Measurements from ENCODE around the gene HBP1.
"Not testable (repeated sequence)": the region's sequence is repeated elsewhere in the genome, so short reads cannot be mapped to it uniquely, and the experiment has no call there.

Gene HBP1

DNA sequence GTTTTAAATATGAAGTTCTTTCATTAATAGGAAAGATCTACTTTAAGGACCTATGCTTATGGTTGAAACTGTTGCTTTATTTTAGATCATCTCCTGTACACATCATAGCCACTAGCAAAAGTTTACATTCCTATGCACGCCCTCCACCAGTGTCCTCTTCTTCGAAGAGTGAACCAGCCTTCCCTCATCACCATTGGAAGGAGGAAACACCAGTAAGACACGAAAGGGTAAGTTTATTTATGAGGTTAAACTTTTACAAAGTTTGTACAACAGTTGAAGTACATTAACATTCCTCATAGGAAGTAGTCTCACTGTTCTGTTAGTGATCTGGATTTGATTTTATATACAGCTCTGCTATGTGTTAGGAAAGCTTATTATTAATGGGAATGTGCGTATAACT is 16.9 kb downstream of the HBP1 start:
- no peak for DNase-seq (ENCODE audit: low read depth)

GRCh38 chr7:107186240-107186639 is 17.4 kb downstream of the HBP1 start:
- no peak for DNase-seq (ENCODE audit: low read depth)

DNA sequence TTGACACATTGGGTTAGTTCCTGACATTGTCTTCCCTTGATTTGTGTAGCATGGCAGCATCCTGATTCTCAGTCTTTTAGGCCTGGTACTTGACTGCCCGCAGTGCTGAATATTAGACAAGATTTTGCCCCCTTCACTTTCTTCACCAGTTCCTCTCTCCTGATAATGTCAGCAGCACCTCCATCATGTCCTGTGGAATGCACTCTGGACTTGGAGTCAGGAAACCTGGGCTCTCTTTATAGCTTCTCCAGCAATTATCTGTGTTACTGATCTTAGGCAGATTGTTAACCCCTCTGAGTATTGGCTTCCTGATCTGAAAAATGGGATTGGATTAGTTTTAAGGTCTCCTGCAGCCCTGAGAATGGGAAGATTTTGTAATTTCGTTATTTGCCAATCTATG is 19.0 kb downstream of the HBP1 start:
- no peak for DNase-seq (ENCODE audit: low read depth)

DNA sequence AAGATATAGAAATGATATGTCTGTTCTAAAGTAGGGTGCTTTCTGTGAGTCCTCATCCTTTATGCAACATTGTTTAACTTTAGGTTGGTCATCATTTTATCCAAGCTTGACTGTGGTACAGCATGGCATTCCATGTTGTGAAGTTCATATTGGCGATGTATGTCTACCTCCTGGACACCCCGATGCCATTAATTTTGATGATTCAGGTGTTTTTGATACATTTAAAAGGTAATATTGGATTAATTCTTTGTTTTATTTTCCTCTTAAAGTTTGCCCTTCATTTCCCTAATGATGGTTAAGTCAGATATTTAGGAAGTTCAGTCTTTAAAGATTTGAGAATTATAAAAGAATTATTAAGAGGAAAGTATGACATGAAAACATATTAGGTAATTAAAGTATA is 21.3 kb downstream of the HBP1 start:
- DNase-seq (ENCODE audit: low read depth), result no peak

DNA sequence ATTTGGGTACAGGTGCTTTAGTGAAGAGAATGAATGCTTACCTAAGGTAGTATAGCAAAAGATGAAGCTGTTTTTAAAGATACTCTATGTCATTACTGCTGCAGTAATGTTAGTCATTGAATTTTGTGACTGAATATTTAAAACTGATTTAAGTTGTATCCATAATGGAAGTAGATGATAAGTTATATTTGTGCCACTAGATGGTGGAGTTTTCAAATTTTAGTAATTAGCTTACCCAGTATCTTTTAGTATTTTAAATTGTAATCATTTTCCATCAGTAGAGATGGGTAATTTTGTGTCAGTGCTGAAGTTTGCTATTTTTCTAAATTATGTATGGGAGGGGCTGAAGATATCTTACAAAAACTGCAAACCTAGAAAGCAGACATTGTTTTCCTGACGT is 25.2 kb downstream of the HBP1 start:
- DNase-seq (ENCODE audit: low read depth), result no peak

DNA sequence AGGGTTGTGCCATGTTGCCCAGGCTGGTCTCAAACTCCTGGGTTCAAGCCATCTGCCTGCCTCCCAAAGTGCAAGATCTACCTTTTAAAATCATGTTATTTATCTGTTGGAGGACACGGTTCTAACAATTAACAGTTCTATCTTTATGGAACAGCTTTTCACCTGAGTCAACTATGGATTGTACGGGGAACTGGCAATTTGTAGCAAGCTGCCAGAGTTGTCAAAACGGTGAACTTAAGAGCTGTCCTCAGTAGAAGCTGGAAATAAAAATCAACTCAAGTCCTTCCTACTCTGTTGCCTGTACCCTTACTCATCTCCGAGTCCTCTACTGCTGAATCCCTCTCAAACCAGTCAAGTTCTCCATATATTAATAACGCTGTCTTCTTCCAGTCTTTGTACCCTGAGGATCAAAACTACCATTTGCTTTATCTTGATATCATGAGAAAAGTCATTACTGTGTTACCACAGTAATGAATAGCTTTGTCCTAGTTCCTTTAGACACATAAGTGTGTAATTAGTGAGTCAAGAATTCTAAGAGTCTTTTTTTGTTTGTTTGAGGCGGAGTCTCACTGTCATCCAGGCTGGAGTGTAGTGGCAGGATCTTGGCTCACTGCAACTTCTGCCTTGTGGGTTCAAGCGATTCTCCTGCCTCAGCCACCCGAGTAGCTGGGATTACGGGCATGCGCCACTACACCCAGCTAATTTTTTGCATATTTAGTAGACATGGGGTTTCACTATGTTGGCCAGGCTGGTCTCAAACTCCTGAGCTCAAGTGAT is 28.2 kb downstream of the HBP1 start:
- DNase-seq (ENCODE audit: low read depth), result no peak

- DNase-seq (ENCODE audit: low read depth), result no peak
Observed at GRCh38 chr7:107201795-107202450, 33.1 kb downstream of the HBP1 start.

- DNase-seq (ENCODE audit: low read depth), result no peak
Observed at GRCh38 chr7:107203607-107204006, 34.8 kb downstream of the HBP1 start.

GRCh38 chr7:107206136-107206535 is 37.3 kb downstream of the HBP1 start:
- DNase-seq (ENCODE audit: low read depth), result no peak

DNA sequence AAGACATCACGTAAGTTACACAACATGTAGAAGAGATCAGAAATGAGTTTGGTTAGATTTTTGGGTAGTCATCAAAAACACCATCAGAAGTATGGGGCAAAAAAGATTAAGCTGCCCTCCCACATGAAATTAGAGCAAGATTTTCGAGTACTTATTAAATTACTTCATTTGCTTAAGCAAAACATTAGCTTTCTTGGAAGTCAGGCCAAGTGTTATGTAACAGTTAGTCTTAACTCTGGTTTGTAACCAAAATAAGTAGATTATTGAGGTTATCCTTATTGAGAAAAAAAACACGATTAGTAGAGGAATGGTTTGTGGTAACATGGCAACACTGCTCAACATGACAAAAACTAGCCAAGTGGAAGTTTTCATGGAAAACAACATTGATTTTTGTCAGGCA is 37.9 kb downstream of the HBP1 start:
- DNase-seq (ENCODE audit: low read depth), result no peak

DNA sequence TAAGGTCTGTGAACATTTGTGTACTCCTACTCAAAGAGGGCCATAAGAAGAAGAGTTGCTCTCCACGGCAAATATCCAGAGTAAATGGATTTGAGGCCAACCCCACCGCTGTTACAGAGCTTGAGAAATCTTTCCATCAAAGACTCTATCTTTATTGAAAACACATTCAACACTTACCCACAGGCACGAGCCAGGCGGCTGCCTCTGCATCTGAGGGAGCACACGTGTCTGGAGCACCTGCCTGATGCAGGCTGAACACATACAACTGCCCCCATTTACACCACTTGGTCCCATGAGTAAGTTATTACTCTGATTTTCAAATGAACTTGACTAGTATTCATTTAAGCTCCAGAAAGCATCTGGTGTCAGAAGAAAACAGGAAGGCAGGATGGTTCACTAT is 38.7 kb downstream of the HBP1 start:
- DNase-seq (ENCODE audit: low read depth), result no peak

DNA sequence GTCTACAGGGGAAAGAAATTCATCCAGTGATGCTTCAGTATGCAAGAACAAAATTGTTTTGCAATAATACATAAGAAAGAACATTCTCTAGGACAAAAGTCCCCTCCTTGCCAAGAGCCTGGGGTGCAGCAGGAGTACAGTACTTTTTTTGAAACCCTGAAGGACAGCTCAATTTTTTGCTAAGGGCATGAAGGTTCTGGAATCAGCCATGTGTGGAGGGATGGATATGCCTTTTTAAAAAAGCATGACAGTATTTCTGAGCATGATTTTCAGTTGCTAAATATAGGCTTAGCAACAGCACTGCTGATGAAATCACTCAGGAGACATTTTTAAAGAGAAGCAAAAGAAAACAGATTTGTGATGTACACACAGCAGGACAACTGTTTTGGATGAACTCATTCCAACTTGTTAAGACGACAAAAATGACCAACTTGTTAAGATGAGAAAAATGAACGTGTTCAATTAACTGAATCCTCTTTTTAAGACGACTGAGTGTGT is 39.3 kb downstream of the HBP1 start:
- DNase-seq (ENCODE audit: low read depth), result no peak

DNA sequence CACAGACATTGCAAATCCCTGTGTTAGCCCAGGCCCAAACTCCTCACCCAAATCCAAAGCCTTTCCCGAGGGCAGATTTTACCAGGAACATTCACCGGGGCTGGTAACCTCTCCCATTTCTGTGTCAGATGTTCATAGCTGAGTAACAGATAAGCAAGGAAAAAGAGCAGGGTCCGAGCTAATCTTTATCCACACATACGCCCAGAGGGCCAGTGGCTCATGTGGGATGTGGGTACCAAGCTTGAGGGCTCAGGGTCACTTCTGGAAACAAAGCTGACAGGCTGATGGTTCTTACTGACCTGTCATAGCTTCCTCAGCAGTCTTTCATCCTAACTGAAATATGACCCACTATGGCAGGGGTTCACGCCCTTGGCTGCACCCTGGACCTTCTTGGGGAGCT is 39.8 kb downstream of the HBP1 start:
- no peak for DNase-seq (ENCODE audit: low read depth)

GRCh38 chr7:107209565-107209964 is 40.8 kb downstream of the HBP1 start:
- DNase-seq (ENCODE audit: low read depth), result no peak

DNA sequence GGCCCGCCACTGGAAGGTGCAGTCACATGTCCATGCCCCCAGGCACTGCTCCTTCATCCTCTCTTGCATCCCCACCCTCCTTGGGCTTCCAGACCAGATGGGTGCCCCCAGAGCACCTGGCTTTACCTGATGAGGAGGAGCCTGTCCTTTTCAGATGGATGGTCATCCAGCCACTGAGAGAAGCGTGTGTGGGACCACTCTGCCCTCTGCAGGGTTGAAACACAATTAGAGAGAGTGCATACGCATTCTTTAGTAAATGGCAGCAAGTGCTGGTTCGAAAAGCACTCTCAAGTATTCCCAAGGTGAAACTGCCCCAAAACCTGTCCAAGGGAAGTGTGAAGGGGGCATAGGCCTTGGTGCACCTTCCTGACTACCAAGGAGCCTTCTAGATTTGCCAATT is 41.6 kb downstream of the HBP1 start:
- no peak for DNase-seq (ENCODE audit: low read depth)

DNA sequence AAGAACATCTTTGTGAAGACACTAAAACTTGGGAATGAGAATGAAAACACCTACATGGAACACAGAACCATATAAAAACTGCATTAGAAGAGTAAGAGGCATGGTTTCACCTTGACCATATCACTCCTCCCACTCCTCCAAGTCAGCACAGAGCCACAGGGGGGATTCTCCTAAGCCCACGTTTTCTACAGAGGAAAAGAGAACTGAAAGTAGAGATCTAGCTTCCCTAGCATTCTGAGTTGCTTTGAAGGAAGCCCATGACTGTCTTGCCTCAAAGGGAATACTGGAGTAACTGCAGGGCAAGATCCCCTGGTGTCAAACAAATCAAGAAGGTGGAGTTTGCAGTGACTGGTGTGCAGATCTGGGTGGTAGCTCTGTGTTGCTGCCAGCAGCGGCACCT is 43.9 kb downstream of the HBP1 start:
- no peak for DNase-seq (ENCODE audit: low read depth)

- DNase-seq (ENCODE audit: low read depth), result no peak
Observed at GRCh38 chr7:107213193-107213788, 44.5 kb downstream of the HBP1 start.

DNA sequence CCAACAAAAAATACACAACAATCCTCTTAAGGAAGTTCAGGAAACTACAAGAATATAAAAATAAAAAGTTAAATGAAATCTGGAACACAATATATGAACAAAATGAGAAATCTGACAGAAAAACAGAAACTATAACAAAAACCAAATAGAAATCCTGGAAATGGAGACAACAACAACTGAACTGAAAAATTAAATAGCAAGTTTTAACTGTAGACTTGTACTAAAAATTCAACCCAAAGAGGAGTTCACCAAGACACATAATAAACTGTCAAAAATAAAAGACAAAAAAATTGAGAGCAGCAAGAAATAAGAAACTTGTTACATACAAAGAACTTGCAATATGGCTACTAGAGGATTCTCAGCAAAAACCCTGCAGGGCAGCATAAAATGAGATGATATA is 45.1 kb downstream of the HBP1 start:
- DNase-seq (ENCODE audit: low read depth), result no peak

GRCh38 chr7:107219563-107220244 is 50.9 kb downstream of the HBP1 start:
- DNase-seq (ENCODE audit: low read depth), result no peak

DNA sequence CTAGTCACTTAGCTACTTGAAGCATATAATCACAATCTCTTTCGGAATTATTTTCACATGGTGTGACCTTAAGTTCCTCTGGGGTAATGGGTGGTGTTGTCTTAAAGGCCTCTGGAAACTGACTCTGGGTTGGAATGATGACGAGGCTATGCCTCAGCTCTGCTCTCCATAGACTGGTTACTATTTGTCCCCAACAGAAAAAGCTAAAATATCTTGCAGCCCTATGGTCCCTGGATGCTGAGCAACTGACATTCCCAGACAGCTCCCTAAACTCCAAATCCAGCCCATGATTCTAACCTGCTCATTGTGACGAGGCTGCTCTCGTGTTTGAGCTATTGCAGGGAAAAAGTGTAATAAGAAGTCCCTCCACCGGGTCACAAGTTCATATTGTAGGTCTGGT is 51.6 kb downstream of the HBP1 start:
- no peak for DNase-seq (ENCODE audit: low read depth)

- not testable (repeated sequence) for DNase-seq (ENCODE audit: low read depth)
Observed at GRCh38 chr7:107220806-107221205, 52.0 kb downstream of the HBP1 start.

DNA sequence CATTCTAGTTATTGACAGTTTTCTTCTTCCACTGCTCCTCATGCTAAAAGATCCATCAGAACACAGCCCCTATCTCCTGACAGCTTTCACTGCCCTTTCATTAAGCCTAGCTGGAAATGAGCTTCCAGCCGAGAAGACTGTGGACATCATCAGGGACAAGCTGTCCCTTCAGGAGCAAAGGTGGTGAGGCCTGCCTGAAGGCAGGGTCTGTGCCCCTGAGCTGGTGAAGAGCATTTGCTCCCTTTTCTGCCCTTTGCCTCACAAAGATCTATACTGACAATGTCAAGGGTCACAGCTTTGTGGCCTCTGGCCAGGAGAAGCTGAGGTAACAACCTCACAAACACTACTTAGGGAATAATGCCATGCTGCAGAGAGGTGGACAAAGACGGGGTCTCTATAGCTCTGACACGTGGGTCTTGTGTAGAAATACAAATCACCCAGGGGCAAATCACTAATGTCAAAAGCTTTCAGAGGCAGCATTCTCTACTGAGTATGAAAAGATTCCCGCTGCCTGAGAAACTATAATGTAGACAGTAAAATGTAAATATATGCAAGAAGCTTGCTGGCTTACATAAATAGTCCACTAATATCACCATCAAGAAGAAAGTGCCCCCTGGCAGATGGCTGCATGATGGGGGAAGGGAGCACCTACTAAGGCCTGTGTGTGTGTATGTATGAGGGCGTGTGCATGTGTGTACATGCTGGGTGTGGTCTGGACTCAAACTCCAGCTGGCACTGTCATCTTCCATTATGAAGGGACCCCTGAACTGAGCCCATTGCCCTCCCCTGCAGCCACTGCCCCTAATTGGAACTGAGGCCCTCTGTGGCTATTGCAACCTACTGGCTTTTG is 55.8 kb downstream of the HBP1 start:
- no peak for DNase-seq (ENCODE audit: low read depth)
